Stomach smooth muscle (tissue), 2 donors: Measurements from ENCODE around the gene P3H1.
"Not testable (repeated sequence)": the region's sequence is repeated elsewhere in the genome, so short reads cannot be mapped to it uniquely, and the experiment has no call there.

Source experiments
- H3K27ac ChIP-seq: one replicate; pipeline ENCODE4 v1.7.0; 2013; ENCODE audit warnings: mild to moderate bottlenecking, low read length, inconsistent platforms
- H3K27me3 ChIP-seq, 2 donors: one replicate each; pipeline ENCODE4 v1.7.0; 2013; ENCODE audit warnings: low read length in 2 of 2; ENCODE audit not compliant: insufficient read depth in 2 of 2, control insufficient read depth in 1 of 2
- H3K36me3 ChIP-seq, 2 donors: one replicate each; pipeline ENCODE4 v1.7.0; 2013; ENCODE audit warnings: low read length in 2 of 2; ENCODE audit not compliant: control insufficient read depth in 2 of 2, insufficient read depth in 2 of 2
- H3K4me1 ChIP-seq: one replicate; pipeline ENCODE4 v1.7.0; 2013; ENCODE audit warnings: low read length; ENCODE audit not compliant: control insufficient read depth, insufficient read depth
- H3K4me3 ChIP-seq, 2 donors: one replicate each; pipeline ENCODE4 v1.7.0; 2013; ENCODE audit warnings: low read length in 2 of 2
- H3K9ac ChIP-seq, 2 donors: one replicate each; pipeline ENCODE4 v1.7.0; 2013; ENCODE audit warnings: low read length in 2 of 2, mild to moderate bottlenecking in 1 of 2
- H3K9me3 ChIP-seq, 2 donors: one replicate each; pipeline ENCODE4 v1.7.0; 2013; ENCODE audit warnings: low read length in 2 of 2; ENCODE audit not compliant: control insufficient read depth in 2 of 2
- donor health status: healthy.
- donor health status: Pancreatic carcinoma.

Gene P3H1

GRCh38 chr1:42766741-42767509, at the start of gene P3H1, which contains the start of gene C1orf50:
P3H1 (minus strand) TSS chr1:42767028; CDS start chr1:42766971, 57 bp downstream.
C1orf50 (plus strand) TSS chr1:42767249; CDS start chr1:42767312, 63 bp downstream.
- Histone ChIP-seq H3K27me3 (no peaks in the 10 kb centered on the region), H3K36me3 (no peaks in the 10 kb centered on the region), H3K4me3 (peak within 1 kb of the TSS; percentile 81 to 96), H3K9me3 (no peaks in the 10 kb centered on the region), H3K27ac (peak within 1 kb of the TSS; percentile 82), H3K9ac (peak within 1 kb of the TSS; percentile 80 to 89), H3K4me1 (peaks cover 18% of the 10 kb centered on the region)

DNA sequence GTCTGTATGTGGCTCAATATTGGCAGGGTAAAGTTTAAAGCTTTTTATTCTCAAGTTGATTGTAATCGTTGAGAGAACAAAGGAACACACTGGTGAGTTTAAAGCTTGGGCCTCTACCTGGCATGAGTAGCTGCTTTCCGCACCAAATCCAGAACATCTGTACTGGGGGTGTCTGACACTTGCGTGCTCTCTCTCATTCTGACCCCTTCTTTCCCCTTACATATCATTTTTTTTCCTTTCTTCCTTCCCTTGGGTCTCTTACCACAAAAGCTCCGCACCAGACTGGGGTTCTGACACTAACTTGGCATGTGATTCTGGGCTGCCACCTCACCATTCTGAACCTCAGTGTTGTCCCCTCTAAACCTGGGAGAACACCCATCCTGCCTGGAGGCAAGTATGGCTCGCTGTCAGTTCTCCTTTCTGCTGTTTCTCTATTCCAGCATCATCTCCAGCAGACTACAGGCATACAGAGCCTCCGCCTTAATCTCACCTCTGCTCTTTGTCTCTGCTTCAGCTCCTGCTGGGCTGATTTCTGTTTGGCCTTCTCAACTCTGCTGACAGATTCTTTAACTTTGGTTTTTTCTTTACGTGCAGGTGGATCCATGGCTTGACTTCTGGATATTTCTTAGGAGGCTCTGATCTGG, 49.2 kb upstream of the P3H1 start:
- no peaks in the 10 kb centered on the region for H3K27me3 ChIP-seq
- peak overlapping the region; percentile 80 to 89 for H3K9ac ChIP-seq
- peak overlapping the region; percentile 79 for H3K27ac ChIP-seq
- peaks cover 9% of the 10 kb centered on the region for H3K4me1 ChIP-seq
- peak overlapping the region; percentile 91 to 96 for H3K4me3 ChIP-seq
- no peaks in the 10 kb centered on the region for H3K9me3 ChIP-seq
- peaks cover 5 to 9% of the 10 kb centered on the region in 2 donors for H3K36me3 ChIP-seq

- not testable (repeated sequence) for H3K36me3 ChIP-seq, H3K9me3 ChIP-seq, H3K4me3 ChIP-seq, H3K4me1 ChIP-seq, H3K27me3 ChIP-seq, H3K9ac ChIP-seq, H3K27ac ChIP-seq
These were observed 48.0 kb upstream of the P3H1 start for GRCh38 chr1:42814815-42815214.

GRCh38 chr1:42807056-42807668, 40.3 kb upstream of the P3H1 start:
- no peak overlapping the region for H3K27ac ChIP-seq
- no peak overlapping the region for H3K9ac ChIP-seq
- peaks cover 3 to 9% of the 10 kb centered on the region in 2 donors for H3K36me3 ChIP-seq
- no peaks in the 10 kb centered on the region for H3K27me3 ChIP-seq
- no peak overlapping the region for H3K4me3 ChIP-seq
- peaks cover 2% of the 10 kb centered on the region for H3K4me1 ChIP-seq
- H3K9me3 ChIP-seq, result no peaks in the 10 kb centered on the region

DNA sequence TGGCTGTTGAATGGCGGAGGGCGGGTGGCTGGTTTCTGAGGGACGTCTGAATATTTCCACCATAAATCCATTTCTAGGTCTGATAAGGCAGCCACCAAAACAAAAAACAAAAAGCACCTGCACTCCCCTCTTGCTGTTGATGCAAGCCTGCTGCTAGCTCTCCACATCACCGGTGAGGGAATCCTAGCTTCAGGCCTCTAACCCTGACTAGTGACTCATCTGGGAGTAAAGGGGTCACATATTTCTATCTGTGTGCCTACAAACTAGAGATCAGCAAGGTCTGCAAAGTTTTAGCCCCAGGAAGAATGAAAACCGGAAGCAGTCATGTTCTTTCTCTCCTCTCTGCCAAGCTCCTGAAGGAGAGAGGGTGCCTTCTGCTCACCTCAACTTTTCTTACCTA, 39.8 kb upstream of the P3H1 start:
- H3K27ac ChIP-seq, result no peak overlapping the region
- H3K4me3 ChIP-seq, result no peak overlapping the region
- peaks cover 3 to 9% of the 10 kb centered on the region in 2 donors for H3K36me3 ChIP-seq
- H3K27me3 ChIP-seq, result no peaks in the 10 kb centered on the region
- no peak overlapping the region for H3K9ac ChIP-seq
- peaks cover 2% of the 10 kb centered on the region for H3K4me1 ChIP-seq
- no peaks in the 10 kb centered on the region for H3K9me3 ChIP-seq

GRCh38 chr1:42806171-42806570, 39.3 kb upstream of the P3H1 start:
- Histone ChIP-seq H3K27me3 (no peaks in the 10 kb centered on the region), H3K9me3 (no peaks in the 10 kb centered on the region), H3K9ac (no peak overlapping the region), H3K4me1 (peaks cover 2% of the 10 kb centered on the region), H3K27ac (no peak overlapping the region), H3K36me3 (peaks cover 3 to 6% of the 10 kb centered on the region in 2 donors), H3K4me3 (no peak overlapping the region)

DNA sequence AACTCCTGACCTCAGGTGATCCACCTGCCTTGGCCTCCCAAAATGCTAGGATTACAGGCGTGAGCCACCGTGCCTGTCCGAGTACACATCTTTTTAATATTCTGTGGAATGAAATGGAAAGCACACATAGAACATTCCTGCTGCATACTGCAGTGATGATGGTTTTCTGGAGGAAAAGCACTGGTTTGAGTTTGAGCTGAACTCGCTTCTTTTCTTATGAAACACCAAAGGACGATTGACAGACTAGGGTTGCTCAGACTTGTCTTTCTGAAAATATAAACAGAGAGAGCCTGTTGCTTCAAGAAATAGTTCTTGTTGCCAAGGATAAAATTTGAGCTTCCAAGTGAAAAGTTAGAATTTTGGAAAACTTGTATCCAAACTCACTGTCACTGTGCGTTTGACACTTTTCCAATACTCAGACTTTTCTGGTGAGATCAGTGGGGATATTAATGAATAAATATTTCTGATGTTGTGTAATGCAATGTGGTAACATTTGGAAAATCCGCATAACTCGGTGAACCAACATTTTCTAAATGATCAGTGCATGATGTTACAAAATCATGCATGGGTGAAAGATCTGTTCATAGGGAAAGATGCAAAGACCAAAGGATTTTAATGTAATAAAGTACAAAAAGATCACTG, 35.1 kb upstream of the P3H1 start:
- Histone ChIP-seq H3K27ac (no peak overlapping the region), H3K4me1 (peaks cover 2% of the 10 kb centered on the region), H3K9ac (no peak overlapping the region), H3K27me3 (no peaks in the 10 kb centered on the region), H3K36me3 (peaks cover 3% of the 10 kb centered on the region in 2 donors), H3K4me3 (no peak overlapping the region), H3K9me3 (no peaks in the 10 kb centered on the region)

GRCh38 chr1:42797979-42798378, 31.2 kb upstream of the P3H1 start:
- H3K27me3 ChIP-seq, result no peaks in the 10 kb centered on the region
- no peak overlapping the region for H3K27ac ChIP-seq
- H3K9me3 ChIP-seq, result no peaks in the 10 kb centered on the region
- H3K4me1 ChIP-seq, result no peaks in the 10 kb centered on the region
- no peak overlapping the region for H3K9ac ChIP-seq
- no peaks in the 10 kb centered on the region for H3K36me3 ChIP-seq
- no peak overlapping the region for H3K4me3 ChIP-seq

DNA sequence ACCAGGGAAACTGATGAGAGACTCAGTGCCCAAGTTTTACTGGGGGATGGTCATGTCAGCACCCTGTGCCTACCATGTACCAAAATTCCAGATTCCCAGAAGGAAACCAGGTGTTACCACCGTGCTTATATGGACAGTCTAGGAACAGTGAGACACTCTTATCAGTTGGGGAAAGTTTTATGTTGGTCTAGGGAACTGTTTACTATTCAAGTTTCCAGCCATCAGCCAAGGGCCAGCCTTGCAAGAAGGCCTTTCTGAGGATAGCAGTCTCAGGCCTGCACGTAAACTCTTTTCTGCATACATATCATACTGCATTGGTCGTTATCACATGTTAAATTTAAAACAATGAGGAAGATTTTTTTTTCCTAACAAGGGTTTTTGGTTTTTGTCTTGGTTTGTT, 30.6 kb upstream of the P3H1 start:
- Histone ChIP-seq H3K36me3 (no peaks in the 10 kb centered on the region), H3K4me1 (no peaks in the 10 kb centered on the region), H3K27ac (no peak overlapping the region), H3K9me3 (no peaks in the 10 kb centered on the region), H3K9ac (no peak overlapping the region), H3K4me3 (no peak overlapping the region), H3K27me3 (no peaks in the 10 kb centered on the region)

DNA sequence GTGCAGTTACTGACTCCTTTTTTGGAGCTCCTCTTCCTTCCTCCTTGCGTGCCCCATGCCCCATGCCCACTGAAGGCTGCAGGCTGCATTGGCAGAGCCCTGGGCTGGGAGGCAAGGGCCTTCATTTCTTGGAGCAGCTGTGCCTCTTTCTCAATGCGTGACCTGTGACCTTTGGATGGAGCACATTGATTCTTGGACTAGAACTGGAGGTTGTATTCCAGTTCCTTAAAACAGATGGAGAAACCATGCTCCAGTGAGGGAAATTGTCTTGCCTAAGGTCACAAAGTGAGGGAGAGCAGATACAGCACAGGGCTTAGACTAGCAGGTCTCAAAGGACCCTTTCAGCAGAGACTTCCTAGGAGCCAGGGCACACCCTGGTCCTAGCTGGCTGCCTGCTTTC, 27.0 kb upstream of the P3H1 start:
- Histone ChIP-seq H3K9me3 (no peaks in the 10 kb centered on the region), H3K27me3 (no peaks in the 10 kb centered on the region), H3K4me1 (no peaks in the 10 kb centered on the region), H3K27ac (no peak overlapping the region), H3K9ac (no peak overlapping the region), H3K4me3 (no peak overlapping the region), H3K36me3 (no peaks in the 10 kb centered on the region)
